GM21515 (cell line): ENCODE measurements around the gene SUMF1.
A peak's percentile ranks its signal among the peaks of the same experiment; 100 is the strongest.

Experiments used
- ATAC-seq: cut with Tn5 transposase; IDR thresholded peaks from one replicate; pipeline ENCODE4 v1.9.1; 2021; ENCODE audit not compliant: unreplicated experiment

The SUMF1 gene

DNA sequence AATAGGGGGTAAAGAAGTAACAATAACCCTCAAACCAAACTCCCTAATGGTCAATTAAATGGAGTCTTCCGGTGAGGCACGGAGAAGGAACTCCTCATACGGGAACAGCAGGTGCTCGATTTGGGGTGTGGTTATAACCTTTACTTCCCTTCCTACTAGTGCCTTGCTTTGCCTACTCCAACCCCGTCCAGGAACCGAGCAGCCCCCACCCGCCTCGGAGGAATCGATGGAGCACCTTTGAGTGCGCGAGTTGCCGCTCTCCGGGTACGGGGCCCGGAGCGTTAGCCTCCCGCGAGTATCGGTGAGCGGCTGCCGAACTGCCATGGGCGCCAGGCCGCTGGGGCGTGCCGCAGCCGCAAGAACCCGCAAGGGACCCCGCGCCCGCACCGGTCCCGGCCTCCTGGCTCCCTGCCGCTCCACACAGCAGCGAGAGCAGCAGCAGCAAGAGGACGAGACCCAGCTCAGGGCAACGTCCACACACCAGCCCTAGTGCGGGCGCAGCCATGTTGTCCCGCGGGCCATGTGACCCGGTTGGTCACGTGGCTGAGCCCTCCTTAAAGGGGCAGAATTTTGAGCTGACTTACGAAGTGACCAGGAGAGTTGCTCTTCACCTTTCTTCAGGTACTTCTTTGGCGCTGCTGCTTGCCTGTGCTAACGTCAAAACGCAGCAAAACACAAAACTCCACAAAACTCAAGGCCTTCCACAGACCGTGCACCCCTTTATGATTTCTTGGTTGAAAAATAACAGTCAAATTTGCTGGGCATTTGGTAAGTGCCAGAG lies at the start of gene SUMF1:
SUMF1 (minus strand) TSS at position 529 of the 781 bp plus-strand sequence; CDS start at position 505, 24 bp downstream.
- peak; percentile 100 for ATAC-seq

DNA sequence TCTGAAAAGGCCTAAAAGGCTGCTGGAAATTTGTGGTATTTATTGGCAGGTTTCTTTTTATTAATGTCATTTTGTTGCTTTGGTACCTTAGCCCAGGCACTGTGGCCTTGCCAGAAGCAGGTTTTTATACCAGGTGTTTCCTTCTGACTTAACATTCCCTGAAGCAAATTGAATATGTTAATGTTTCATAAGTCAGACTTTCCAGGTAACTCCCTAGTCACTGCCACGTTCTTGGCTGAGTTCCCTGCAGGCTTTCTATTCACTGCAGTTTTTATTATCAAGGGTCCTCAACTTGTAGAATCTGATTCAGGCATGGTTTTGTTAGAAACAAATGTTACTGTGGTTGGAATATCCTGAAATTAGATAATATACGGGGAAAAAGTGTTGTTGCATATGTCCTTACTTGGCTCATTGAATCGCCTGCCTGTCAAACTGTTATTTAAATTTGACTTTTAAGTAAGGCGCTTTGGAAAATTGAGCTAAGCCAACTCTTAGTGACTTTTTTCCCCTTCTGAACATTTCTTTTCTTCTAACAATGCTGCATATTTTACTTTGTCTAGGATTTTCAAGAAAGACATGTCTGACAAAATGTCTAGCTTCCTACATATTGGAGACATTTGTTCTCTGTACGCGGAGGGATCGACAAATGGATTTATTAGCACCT lies 49.0 kb upstream of the SUMF1 start:
- ATAC-seq: no peak

DNA sequence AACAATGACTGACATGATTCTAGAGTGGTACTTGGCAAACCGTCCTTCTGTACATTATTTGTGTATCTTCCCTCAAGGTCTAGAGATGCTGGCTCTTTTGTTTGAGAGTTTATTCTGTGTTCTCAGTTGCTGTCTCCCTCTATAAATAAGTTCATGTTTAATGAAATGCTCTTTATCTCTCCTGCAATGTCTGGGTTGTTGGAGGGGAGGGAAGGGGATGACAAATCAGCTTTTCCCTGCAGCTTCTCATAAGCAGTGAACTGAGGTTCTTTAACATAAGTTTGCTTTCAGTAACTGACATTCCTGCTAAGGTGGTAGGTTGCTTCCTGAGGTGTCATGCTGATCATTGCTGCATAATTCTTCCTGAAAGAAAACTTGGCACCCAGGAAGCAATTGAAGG lies 47.8 kb upstream of the SUMF1 start:
- ATAC-seq: no peak

- ATAC-seq: no peak
Measured at GRCh38 chr3:4514321-4514720, 47.3 kb upstream of the SUMF1 start.

DNA sequence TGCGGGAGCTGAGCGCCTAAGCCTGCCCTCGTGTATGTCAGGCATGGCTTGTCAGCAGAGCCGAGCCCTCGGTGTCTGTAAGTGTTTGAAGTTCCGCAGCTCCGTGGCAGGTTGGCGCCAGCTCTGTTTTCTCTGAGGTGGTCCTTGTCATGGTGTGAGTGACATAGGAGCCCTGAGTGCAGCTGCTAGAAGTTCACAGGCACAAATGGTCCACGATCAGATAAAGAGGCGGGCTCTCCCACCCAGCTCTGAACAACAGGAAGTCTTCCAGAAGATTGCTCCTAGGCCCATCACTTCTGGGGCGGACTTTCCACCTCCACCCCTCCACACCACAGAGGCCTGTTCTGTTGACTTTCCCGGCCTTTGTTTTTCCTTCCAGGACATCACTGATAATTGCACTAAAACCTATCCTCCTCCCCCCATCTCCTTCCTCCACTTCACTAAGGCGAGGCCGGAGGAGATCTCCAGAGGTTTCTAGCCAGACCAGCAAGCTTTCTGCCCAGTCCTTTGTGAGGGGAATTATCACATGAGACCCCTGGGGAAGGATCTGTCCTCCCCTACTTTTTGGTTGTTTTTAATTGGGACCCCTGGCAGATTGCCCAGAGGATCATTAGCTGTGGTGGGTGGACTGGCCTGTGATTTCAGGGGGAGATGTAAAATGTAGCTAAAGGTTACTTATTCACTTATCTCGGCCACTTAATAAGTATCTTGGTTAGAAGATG lies 46.0 kb upstream of the SUMF1 start:
- no peak for ATAC-seq

- no peak for ATAC-seq
Measured at GRCh38 chr3:4511491-4512262, 44.6 kb upstream of the SUMF1 start.

GRCh38 chr3:4509983-4510755 lies 43.1 kb upstream of the SUMF1 start:
- ATAC-seq: no peak

- ATAC-seq: no peak
Measured at GRCh38 chr3:4509043-4509442, 42.0 kb upstream of the SUMF1 start.

DNA sequence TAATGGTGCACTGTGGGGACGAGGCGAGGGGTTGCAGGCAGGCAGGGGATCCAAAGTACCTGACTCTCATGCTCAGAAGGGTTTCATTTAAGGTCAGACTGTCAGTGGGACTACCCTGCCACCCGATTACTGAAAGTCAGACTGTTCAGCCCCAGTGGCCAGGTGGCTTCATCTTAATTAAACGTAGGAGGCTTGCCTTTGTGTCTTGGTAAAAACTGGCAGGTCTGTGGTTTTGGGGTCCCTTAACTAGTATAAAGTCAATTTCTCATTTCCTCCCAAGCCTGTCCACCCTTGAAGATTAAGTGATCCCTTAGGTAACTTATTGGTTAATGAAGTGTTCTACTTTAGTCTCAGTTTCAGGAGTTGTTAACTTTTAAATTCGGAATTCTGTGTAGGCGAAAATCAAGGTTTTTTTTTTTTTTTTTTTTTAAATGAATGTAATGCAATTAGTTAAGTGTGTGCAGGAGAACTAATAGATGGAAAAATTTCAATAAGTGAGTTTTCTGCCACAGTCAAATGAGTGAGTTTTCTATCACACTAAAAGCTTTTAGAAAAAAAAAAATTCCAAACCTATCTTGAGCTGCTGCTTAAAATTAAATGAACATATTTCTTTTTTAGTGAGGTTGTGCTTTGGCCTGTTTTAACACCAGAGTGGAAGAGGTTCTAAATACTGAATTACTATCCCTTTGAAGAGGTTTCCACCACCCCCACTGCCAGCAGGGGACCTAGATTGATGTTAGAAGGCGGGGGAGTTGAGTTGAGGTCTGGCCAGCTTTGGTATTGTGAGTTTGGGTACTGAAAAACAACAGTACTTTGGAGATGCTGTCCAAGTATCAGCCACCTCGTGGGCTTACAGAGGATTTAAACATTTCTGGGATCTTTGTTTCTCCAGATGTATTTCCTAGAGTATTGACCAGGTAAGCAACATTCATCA lies 41.2 kb upstream of the SUMF1 start:
- ATAC-seq: peak; percentile 57

GRCh38 chr3:4507024-4507596 lies 40.0 kb upstream of the SUMF1 start:
- no peak for ATAC-seq

- ATAC-seq: no peak
Measured at GRCh38 chr3:4506559-4507023, 39.5 kb upstream of the SUMF1 start.

GRCh38 chr3:4505688-4506558 lies 38.9 kb upstream of the SUMF1 start:
- ATAC-seq: no peak

DNA sequence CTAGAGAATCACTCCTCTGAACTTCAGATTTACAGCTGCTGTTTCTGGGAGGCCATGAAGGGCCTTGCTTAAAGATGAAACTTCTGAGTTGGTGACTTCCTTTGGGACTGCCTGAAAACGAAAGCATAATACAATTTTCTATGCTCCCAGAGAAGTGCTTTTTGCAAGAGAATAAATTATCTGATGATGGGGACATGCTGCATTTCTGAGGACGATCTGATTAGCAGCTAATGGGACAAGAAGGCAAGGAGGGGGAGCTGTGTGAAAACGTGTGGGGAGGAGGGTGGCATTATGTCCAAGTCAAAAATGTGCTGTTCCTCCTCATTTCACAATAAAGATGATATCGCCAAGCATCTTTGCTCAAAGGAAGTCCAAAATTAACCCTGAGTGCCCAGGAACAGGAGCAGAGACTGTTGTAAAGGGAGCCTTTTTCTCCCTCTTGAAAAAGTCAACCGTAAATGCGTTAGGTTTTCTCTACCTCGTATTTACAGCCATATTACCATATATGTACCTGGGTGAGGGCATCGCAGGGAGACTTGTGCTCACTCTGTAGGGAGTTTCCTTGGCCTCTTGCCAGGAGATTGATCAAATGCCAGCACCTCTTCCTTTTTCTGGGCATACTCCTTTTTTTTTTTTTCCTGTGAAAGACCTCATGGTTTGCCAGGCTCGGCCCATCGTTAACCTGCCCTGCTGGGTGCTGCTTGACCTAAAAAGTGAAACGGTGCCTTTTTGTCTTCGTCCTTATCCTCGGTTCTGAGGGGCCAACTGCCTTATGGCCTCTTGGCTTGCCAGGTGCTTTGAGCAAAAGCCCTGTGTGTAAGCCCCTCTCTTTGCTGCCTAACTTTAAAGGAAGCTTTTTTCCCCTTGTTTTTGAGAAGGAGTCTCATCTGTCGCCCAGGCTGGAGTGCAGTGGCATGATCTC lies 37.5 kb upstream of the SUMF1 start:
- ATAC-seq: peak; percentile 20

- ATAC-seq: peak; percentile 61
Measured at GRCh38 chr3:4503050-4503449, 36.0 kb upstream of the SUMF1 start.

GRCh38 chr3:4501927-4502326 lies 34.9 kb upstream of the SUMF1 start:
- no peak for ATAC-seq

- no peak for ATAC-seq
Measured at GRCh38 chr3:4501437-4501836, 34.4 kb upstream of the SUMF1 start.

DNA sequence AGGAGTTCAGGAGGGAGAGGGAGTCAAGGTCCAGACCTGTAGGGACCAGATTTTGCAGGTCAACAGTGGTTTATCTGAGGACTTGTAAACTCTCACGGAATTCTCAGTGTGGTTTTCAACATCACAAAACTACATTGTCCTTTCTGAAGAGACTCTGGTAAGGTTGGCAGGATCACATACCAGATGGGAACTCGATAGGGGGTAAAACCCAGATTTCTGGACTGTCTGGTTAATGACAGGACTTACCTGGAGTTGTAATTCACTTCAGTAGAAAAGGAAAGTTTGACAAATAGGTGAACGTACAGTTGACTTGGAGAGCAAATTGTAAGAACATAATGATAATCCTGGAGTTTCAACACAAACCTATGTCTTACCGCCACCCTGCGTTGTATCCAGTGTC lies 31.4 kb upstream of the SUMF1 start:
- no peak for ATAC-seq
